Measurements from ENCODE around the gene NPAT.

Gene NPAT

GRCh38 chr11:108147150-108147549 is 75.3 kb downstream of the NPAT start:
- H3K36me3 ChIP-seq (ENCODE audit: insufficient read depth, low read length) = peaks cover 65% of the 10 kb centered on the region
- TF ChIP-seq EZH2 (IDR thresholded peaks at IDR 0.05; ENCODE audit: borderline replicate concordance, low read depth, low read length, severe bottlenecking) = no peak
- TF ChIP-seq CTCF (IDR thresholded peaks at IDR 0.05; ENCODE audit: borderline replicate concordance, extremely low read depth, low read length, poor library complexity, severe bottlenecking) = no peak
- DNase-seq = no peak

GRCh38 chr11:108144615-108145014 is 77.8 kb downstream of the NPAT start:
- ATAC-seq (ENCODE audit: insufficient read depth, low read depth) (no peak), DNase-seq (no peak)
- H3K9ac ChIP-seq (ENCODE audit: low read depth, low read length) = no peak overlapping the region
- no peak overlapping the region for H2AFZ ChIP-seq (ENCODE audit: low read depth, low read length)
- H3K36me3 ChIP-seq (ENCODE audit: insufficient read depth, low read length) = peaks cover 43% of the 10 kb centered on the region
- no peaks in the 10 kb centered on the region for H3K9me3 ChIP-seq (ENCODE audit: insufficient read depth, low read length, severe bottlenecking)
- TF ChIP-seq CTCF (IDR thresholded peaks at IDR 0.05; ENCODE audit: borderline replicate concordance, extremely low read depth, low read length, poor library complexity, severe bottlenecking) (no peak), EZH2 (IDR thresholded peaks at IDR 0.05; ENCODE audit: borderline replicate concordance, low read depth, low read length, severe bottlenecking) (no peak)
- no peak overlapping the region for H3K4me2 ChIP-seq (ENCODE audit: insufficient read depth, low read length)
- no peaks in the 10 kb centered on the region for H3K79me2 ChIP-seq (ENCODE audit: insufficient read depth, low read length)
- no peak overlapping the region for H3K4me3 ChIP-seq (ENCODE audit: low read depth in 1 of 2, low read length in 2 of 2)
- no peaks in the 10 kb centered on the region for H3K4me1 ChIP-seq (ENCODE audit: insufficient read depth, low read length)
- H4K20me1 ChIP-seq (ENCODE audit: insufficient read depth, low read length) = no peaks in the 10 kb centered on the region
- no peak overlapping the region for H3K27ac ChIP-seq (ENCODE audit: low read length)
- no peaks in the 10 kb centered on the region for H3K27me3 ChIP-seq (ENCODE audit: insufficient read depth, low read length, poor library complexity)

More at GRCh38 chr11:108147150-108147549, 75.3 kb downstream of the NPAT start:
- no peaks in the 10 kb centered on the region for H3K79me2 ChIP-seq (ENCODE audit: insufficient read depth, low read length)
- H4K20me1 ChIP-seq (ENCODE audit: insufficient read depth, low read length) = no peaks in the 10 kb centered on the region
- no peaks in the 10 kb centered on the region for H3K27me3 ChIP-seq (ENCODE audit: insufficient read depth, low read length, poor library complexity)
- H3K4me2 ChIP-seq (ENCODE audit: insufficient read depth, low read length) = no peak overlapping the region
- H3K27ac ChIP-seq (ENCODE audit: low read length) = no peak overlapping the region
- no peak overlapping the region for H3K9ac ChIP-seq (ENCODE audit: low read depth, low read length)
- H3K4me1 ChIP-seq (ENCODE audit: insufficient read depth, low read length) = no peaks in the 10 kb centered on the region
- no peaks in the 10 kb centered on the region for H3K9me3 ChIP-seq (ENCODE audit: insufficient read depth, low read length, severe bottlenecking)
- ATAC-seq (ENCODE audit: insufficient read depth, low read depth) = no peak
- no peak overlapping the region for H2AFZ ChIP-seq (ENCODE audit: low read depth, low read length)
- no peak overlapping the region for H3K4me3 ChIP-seq (ENCODE audit: low read depth in 1 of 2, low read length in 2 of 2)

GRCh38 chr11:108142304-108142703 is 80.1 kb downstream of the NPAT start:
- TF ChIP-seq CTCF (IDR thresholded peaks at IDR 0.05; ENCODE audit: borderline replicate concordance, extremely low read depth, low read length, poor library complexity, severe bottlenecking) (no peak), EZH2 (IDR thresholded peaks at IDR 0.05; ENCODE audit: borderline replicate concordance, low read depth, low read length, severe bottlenecking) (no peak)
- H3K4me2 ChIP-seq (ENCODE audit: insufficient read depth, low read length) = no peak overlapping the region
- H3K4me3 ChIP-seq (ENCODE audit: low read depth in 1 of 2, low read length in 2 of 2) = no peak overlapping the region
- no peak overlapping the region for H3K27ac ChIP-seq (ENCODE audit: low read length)
- H3K9ac ChIP-seq (ENCODE audit: low read depth, low read length) = no peak overlapping the region
- ATAC-seq (ENCODE audit: insufficient read depth, low read depth) (no peak), DNase-seq (no peak)
- H3K27me3 ChIP-seq (ENCODE audit: insufficient read depth, low read length, poor library complexity) = no peaks in the 10 kb centered on the region
- no peak overlapping the region for H2AFZ ChIP-seq (ENCODE audit: low read depth, low read length)
- H4K20me1 ChIP-seq (ENCODE audit: insufficient read depth, low read length) = no peaks in the 10 kb centered on the region
- no peaks in the 10 kb centered on the region for H3K4me1 ChIP-seq (ENCODE audit: insufficient read depth, low read length)
- H3K36me3 ChIP-seq (ENCODE audit: insufficient read depth, low read length) = peaks cover 22% of the 10 kb centered on the region
- no peaks in the 10 kb centered on the region for H3K9me3 ChIP-seq (ENCODE audit: insufficient read depth, low read length, severe bottlenecking)
- no peaks in the 10 kb centered on the region for H3K79me2 ChIP-seq (ENCODE audit: insufficient read depth, low read length)

- Histone ChIP-seq H3K9me3 (ENCODE audit: insufficient read depth, low read length, severe bottlenecking) (no peaks in the 10 kb centered on the region), H3K27ac (ENCODE audit: low read length) (no peak overlapping the region), H3K4me2 (ENCODE audit: insufficient read depth, low read length) (no peak overlapping the region), H3K9ac (ENCODE audit: low read depth, low read length) (no peak overlapping the region), H3K79me2 (ENCODE audit: insufficient read depth, low read length) (no peaks in the 10 kb centered on the region), H2AFZ (ENCODE audit: low read depth, low read length) (no peak overlapping the region), H3K4me3 (ENCODE audit: low read depth in 1 of 2, low read length in 2 of 2) (no peak overlapping the region), H3K27me3 (ENCODE audit: insufficient read depth, low read length, poor library complexity) (no peaks in the 10 kb centered on the region), H4K20me1 (ENCODE audit: insufficient read depth, low read length) (no peaks in the 10 kb centered on the region), H3K4me1 (ENCODE audit: insufficient read depth, low read length) (no peaks in the 10 kb centered on the region), H3K36me3 (ENCODE audit: insufficient read depth, low read length) (peaks cover 5% of the 10 kb centered on the region; the same call in 1 of the 2 replicates)
- TF ChIP-seq EZH2 (IDR thresholded peaks at IDR 0.05; ENCODE audit: borderline replicate concordance, low read depth, low read length, severe bottlenecking) (no peak), CTCF (IDR thresholded peaks at IDR 0.05; ENCODE audit: borderline replicate concordance, extremely low read depth, low read length, poor library complexity, severe bottlenecking) (no peak)
- no peak for DNase-seq
- ATAC-seq (ENCODE audit: insufficient read depth, low read depth) = no peak
Observed at GRCh38 chr11:108137212-108137611, 85.2 kb downstream of the NPAT start.
